SK-N-SH (cell line): ENCODE results near the gene SFXN4. TPM values are rescaled to one million over a fixed set of nuclear protein-coding genes. Genes with fewer than 3 reads are reported as not detected.
"Not testable (repeated sequence)": the region's sequence is repeated elsewhere in the genome, so short reads cannot be mapped to it uniquely, and the experiment has no call there.

Experiments
- CTCF ChIA-PET: fragments of 300-600, 350-600 bp; formaldehyde crosslinking; extraction: SDS; loops from one replicate; lab custom pipeline; 2021; lab: Yijun Ruan, JAX
- POLR2A ChIA-PET: fragments of 350-600 bp; sonication (Branson Sonifier 250); formaldehyde crosslinking; extraction: SDS; loops from one replicate; lab custom pipeline; 2020; ENCODE audit warnings: antibody characterized with exemption, inconsistent platforms; lab: Yijun Ruan, JAX
- DNase-seq: peaks from one replicate; pipeline ENCODE4 v3.0.0; 2012
- H2AFZ ChIP-seq: fragments of 200-600 bp; sonication (generic); 2 replicates; pipeline ENCODE4 v1.8.1; 2016; ENCODE audit warnings: antibody characterized with exemption, mild to moderate bottlenecking, low read depth
- H3F3A ChIP-seq: fragments of 200-600 bp; sonication (generic); replicated peaks from 2 replicates; pipeline ENCODE3; 2016; ENCODE audit warnings: antibody characterized with exemption, mild to moderate bottlenecking; ENCODE audit not compliant: insufficient read depth
- H3K27ac ChIP-seq, 2 experiments: fragments of 200-500 bp in 1 of 2; fragments of 200-600 bp in 1 of 2; sonication (Bioruptor generic) in 1 of 2; sonication (generic), shearing (Covaris generic) in 1 of 2; 2 replicates each; pipeline versions ENCODE4 v1.5.1 to v1.6.1; 2014 to 2016; ENCODE audit warnings: low read depth in 2 of 2, inconsistent platforms in 1 of 2, low read length in 1 of 2, mild to moderate bottlenecking in 1 of 2, mixed read lengths in 1 of 2
- H3K27me3 ChIP-seq: fragments of 200-600 bp; sonication (generic), shearing (Covaris generic); 2 replicates; pipeline ENCODE4 v1.6.1; 2016; ENCODE audit warnings: mixed run types; ENCODE audit not compliant: insufficient read depth
- H3K36me3 ChIP-seq, 2 experiments: fragments of 200-500 bp in 1 of 2; fragments of 200-600 bp in 1 of 2; sonication (Bioruptor generic) in 1 of 2; sonication (generic) in 1 of 2; replicated peaks in 1 of 2; 2 replicates each; pipeline versions ENCODE3 to v1.5.1; 2014 to 2016; ENCODE audit warnings: low read length in 1 of 2, mild to moderate bottlenecking in 1 of 2; ENCODE audit not compliant: insufficient read depth in 2 of 2, control insufficient read depth in 1 of 2
- H3K4me1 ChIP-seq, 2 experiments: fragments of 200-500 bp in 1 of 2; fragments of 200-600 bp in 1 of 2; sonication (Bioruptor generic) in 1 of 2; sonication (generic), shearing (Covaris generic) in 1 of 2; 2 replicates each; pipeline versions ENCODE4 v1.5.1 to v1.6.1; 2014 to 2016; ENCODE audit warnings: low read depth in 1 of 2, low read length in 1 of 2, mixed run types in 1 of 2; ENCODE audit not compliant: insufficient read depth in 2 of 2, control insufficient read depth in 1 of 2
- H3K4me2 ChIP-seq: fragments of 200-600 bp; sonication (generic), shearing (Covaris generic); 2 replicates; pipeline ENCODE4 v1.6.1; 2017; ENCODE audit warnings: mixed run types
- H3K4me3 ChIP-seq, 2 experiments: fragments of 200-500 bp in 1 of 2; fragments of 200-600 bp in 1 of 2; sonication (Bioruptor generic) in 1 of 2; sonication (generic), shearing (Covaris generic) in 1 of 2; 2 replicates each; pipeline versions ENCODE4 v1.5.1 to v1.8.1; 2014 to 2016; ENCODE audit warnings: low read depth in 2 of 2, inconsistent platforms in 1 of 2, low read length in 1 of 2, mild to moderate bottlenecking in 1 of 2, mixed read lengths in 1 of 2, moderate library complexity in 1 of 2
- H3K79me2 ChIP-seq: fragments of 200-600 bp; sonication (generic); 2 replicates; pipeline ENCODE4 v1.8.1; 2017; ENCODE audit warnings: mild to moderate bottlenecking; ENCODE audit not compliant: insufficient read depth
- H3K9ac ChIP-seq: fragments of 200-600 bp; sonication (generic); 2 replicates; pipeline ENCODE4 v1.6.1; 2017; ENCODE audit warnings: mixed run types
- H3K9me2 ChIP-seq: fragments of 200-600 bp; sonication (generic); 2 replicates; pipeline ENCODE4 v1.6.1; 2017; ENCODE audit warnings: mixed run types
- H3K9me3 ChIP-seq: fragments of 200-600 bp; sonication (generic); 2 replicates; pipeline ENCODE4 v1.6.1; 2017; ENCODE audit warnings: mixed run types, mild to moderate bottlenecking, moderate library complexity
- H4K20me1 ChIP-seq: fragments of 200-600 bp; sonication (generic); 2 replicates; pipeline ENCODE4 v1.6.1; 2017; ENCODE audit warnings: mild to moderate bottlenecking, mixed run types; ENCODE audit not compliant: insufficient read depth
- CHD2 ChIP-seq: fragments of 150-350 bp; IDR thresholded peaks from 2 replicates; pipeline ENCODE4 v1.6.1; 2018; ENCODE audit warnings: low read length; ENCODE audit not compliant: partially characterized antibody
- FOXM1 ChIP-seq: IDR thresholded peaks from 2 replicates; pipeline ENCODE4 v1.4.0; 2012; ENCODE audit warnings: low read depth, mild to moderate bottlenecking
- GATA2 ChIP-seq: sonication (generic); formaldehyde crosslinking; IDR thresholded peaks from 2 replicates; pipeline ENCODE4 v1.5.0; 2020; ENCODE audit warnings: mild to moderate bottlenecking, missing genetic modification reagents
- JUND ChIP-seq: IDR thresholded peaks from 2 replicates; pipeline ENCODE4 v1.4.0; 2012
- MXI1 ChIP-seq: IDR thresholded peaks from 2 replicates; pipeline ENCODE4 v1.6.1; 2012; ENCODE audit warnings: mild to moderate bottlenecking, low read depth, low read length, improper control_type of control experiment
- NFIC ChIP-seq: IDR thresholded peaks from 2 replicates; pipeline ENCODE4 v1.4.0; 2012; ENCODE audit warnings: borderline replicate concordance
- NRF1 ChIP-seq: IDR thresholded peaks from 2 replicates; pipeline ENCODE4 v1.6.1; 2012; ENCODE audit warnings: low read depth, mild to moderate bottlenecking, low read length
- POLR2AphosphoS5 ChIP-seq: IDR thresholded peaks from 2 replicates; pipeline ENCODE4 v1.6.1; 2012; ENCODE audit warnings: low read depth, low read length
- RAD21 ChIP-seq: IDR thresholded peaks from 2 replicates; pipeline ENCODE4 v1.6.1; 2012; ENCODE audit warnings: mild to moderate bottlenecking, low read length
- RFX5 ChIP-seq: IDR thresholded peaks from 2 replicates; pipeline ENCODE4 v1.6.1; 2012; ENCODE audit warnings: mild to moderate bottlenecking, improper control_type of control experiment, low read length
- RXRA ChIP-seq: IDR thresholded peaks from 2 replicates; pipeline ENCODE4 v1.4.0; 2012; ENCODE audit warnings: low read depth, mild to moderate bottlenecking, borderline replicate concordance
- TEAD4 ChIP-seq: IDR thresholded peaks from 2 replicates; pipeline ENCODE4 v1.4.0; 2012; ENCODE audit warnings: mild to moderate bottlenecking, borderline replicate concordance; ENCODE audit not compliant: insufficient read depth
- USF1 ChIP-seq: IDR thresholded peaks from 2 replicates; pipeline ENCODE4 v1.4.0; 2012; ENCODE audit warnings: low read depth, borderline replicate concordance
- ZBTB33 ChIP-seq: IDR thresholded peaks from 2 replicates; pipeline ENCODE4 v1.4.0; 2012; ENCODE audit warnings: low read depth, borderline replicate concordance
- WGBS: methylation state at CpG from one replicate; pipeline ENCODE4 v1.1.6; 2017; ENCODE audit warnings: low lambda C conversion rate; 5-methylcytosine and 5-hydroxymethylcytosine counted together
- polyA plus RNA-seq, 3 experiments: library from polyadenylated mRNA; depleted of rRNA; stranded (reverse); fragments of >200 nt; gene quantifications; 2 replicates each; pipeline ENCODE4 v1.2.3, GENCODE V29; 2012
- TF ChIP-seq, protein P1 (sequence below): fragments of 200-600 bp; sonication (generic); IDR thresholded peaks from 2 replicates; pipeline ENCODE4 v1.6.1; 2017; ENCODE audit warnings: antibody characterized with exemption, mild to moderate bottlenecking, moderate library complexity

The SFXN4 gene
- polyA plus RNA-seq, 1 of the 3 experiments (the other 2 are of a cell fraction): 24.2 TPM

GRCh38 chr10:119137878-119138277 is 27.6 kb downstream of the SFXN4 start:
- ChIA-PET POLR2A (interaction anchor here (0.7 kb wide), 1 partner anchor 56 kb away, joined by 3 read pairs; no protein-coding TSS in a partner anchor), CTCF (interaction anchor here (3.4 kb wide), 1 partner anchor 61 kb away, joined by 16 read pairs; no protein-coding TSS in a partner anchor)
- TF ChIP-seq, protein P1, sequence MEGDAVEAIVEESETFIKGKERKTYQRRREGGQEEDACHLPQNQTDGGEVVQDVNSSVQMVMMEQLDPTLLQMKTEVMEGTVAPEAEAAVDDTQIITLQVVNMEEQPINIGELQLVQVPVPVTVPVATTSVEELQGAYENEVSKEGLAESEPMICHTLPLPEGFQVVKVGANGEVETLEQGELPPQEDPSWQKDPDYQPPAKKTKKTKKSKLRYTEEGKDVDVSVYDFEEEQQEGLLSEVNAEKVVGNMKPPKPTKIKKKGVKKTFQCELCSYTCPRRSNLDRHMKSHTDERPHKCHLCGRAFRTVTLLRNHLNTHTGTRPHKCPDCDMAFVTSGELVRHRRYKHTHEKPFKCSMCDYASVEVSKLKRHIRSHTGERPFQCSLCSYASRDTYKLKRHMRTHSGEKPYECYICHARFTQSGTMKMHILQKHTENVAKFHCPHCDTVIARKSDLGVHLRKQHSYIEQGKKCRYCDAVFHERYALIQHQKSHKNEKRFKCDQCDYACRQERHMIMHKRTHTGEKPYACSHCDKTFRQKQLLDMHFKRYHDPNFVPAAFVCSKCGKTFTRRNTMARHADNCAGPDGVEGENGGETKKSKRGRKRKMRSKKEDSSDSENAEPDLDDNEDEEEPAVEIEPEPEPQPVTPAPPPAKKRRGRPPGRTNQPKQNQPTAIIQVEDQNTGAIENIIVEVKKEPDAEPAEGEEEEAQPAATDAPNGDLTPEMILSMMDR: peak; percentile 27
- not testable (repeated sequence) for H3K9me3 ChIP-seq, H3K4me3 ChIP-seq, H3K9me2 ChIP-seq, H2AFZ ChIP-seq, H3F3A ChIP-seq, H3K4me2 ChIP-seq, H4K20me1 ChIP-seq, DNase-seq, H3K27ac ChIP-seq, H3K27me3 ChIP-seq, H3K79me2 ChIP-seq, H3K9ac ChIP-seq, H3K4me1 ChIP-seq
- H3K36me3 ChIP-seq: peaks cover 13 to 14% of the 10 kb centered on the region in 2 experiments
- WGBS: 79% methylated on average over 8 of the region's 8 CpGs

GRCh38 chr10:119136084-119136483 is 29.4 kb downstream of the SFXN4 start:
- Histone ChIP-seq H3K79me2 (no peaks in the 10 kb centered on the region), H3K4me2 (no peak overlapping the region), H3K27me3 (no peaks in the 10 kb centered on the region), H4K20me1 (no peaks in the 10 kb centered on the region), H3K9me3 (no peaks in the 10 kb centered on the region), H3F3A (peaks cover 13% of the 10 kb centered on the region), H3K27ac (no peak overlapping the region), H3K4me3 (no peak overlapping the region), H2AFZ (no peak overlapping the region), H3K9me2 (no peaks in the 10 kb centered on the region), H3K36me3 (peaks cover 25 to 29% of the 10 kb centered on the region in 2 experiments), H3K9ac (no peak overlapping the region), H3K4me1 (peaks cover 0 to 7% of the 10 kb centered on the region in 2 experiments; a peak in 1 of 4 replicates)
- 89% methylated on average over 7 of the region's 7 CpGs for WGBS
- CTCF ChIA-PET: no interaction called here
- POLR2A ChIA-PET: interaction anchor here (0.6 kb wide), 1 partner anchor 17 kb away, joined by 3 read pairs; no protein-coding TSS in a partner anchor
- TF ChIP-seq RXRA (no peak), MXI1 (no peak), JUND (no peak), USF1 (no peak), GATA2 (CRISPR knock-in tag) (no peak), ZBTB33 (no peak), NFIC (no peak), RFX5 (no peak), TEAD4 (no peak), POLR2AphosphoS5 (no peak), RAD21 (no peak), CHD2 (no peak), NRF1 (no peak), FOXM1 (no peak)
- TF ChIP-seq, protein P1: no peak
- no peak for DNase-seq
